ENCODE results near the gene MMP7. TPM values are rescaled to one million over a fixed set of nuclear protein-coding genes. Genes with fewer than 3 reads are reported as not detected.

The MMP7 gene
- total RNA-seq, 6 experiments from 2014 or later = 0.37 to 2.9 (median 1.1) TPM

- ATAC-seq (no peak), DNase-seq (no peak)
- 57% methylated on average over 2 of the region's 2 CpGs for WGBS (ENCODE audit: insufficient coverage, low coverage, low lambda C conversion rate, missing lambda C conversion rate)
- Histone ChIP-seq H3K4me1 (no peaks in the 10 kb centered on the region), H3K36me3 (no peaks in the 10 kb centered on the region), H3K4me3 (no peak overlapping the region), H3K9me3 (no peaks in the 10 kb centered on the region), H3K27me3 (no peaks in the 10 kb centered on the region), H3K27ac (no peak overlapping the region)
- intact Hi-C loops (cut with DNase I) = no loop called here
- TF ChIP-seq CTCF (IDR thresholded peaks at IDR 0.05) (no peak), POLR2A (IDR thresholded peaks at IDR 0.05) (no peak)
These were observed 2.9 kb downstream of the MMP7 start for GRCh38 chr11:102527684-102528083.

- 75% methylated on average over 1 of the region's 1 CpG for WGBS (ENCODE audit: insufficient coverage, low coverage, low lambda C conversion rate, missing lambda C conversion rate)
- H3K4me3 ChIP-seq = no peak overlapping the region
- no peak for ATAC-seq
- TF ChIP-seq CTCF (IDR thresholded peaks at IDR 0.05) (no peak), POLR2A (IDR thresholded peaks at IDR 0.05) (no peak)
- no peaks in the 10 kb centered on the region for H3K36me3 ChIP-seq
- H3K27ac ChIP-seq = no peak overlapping the region
- intact Hi-C loops (cut with DNase I) = no loop called here
- no peak for DNase-seq
- H3K27me3 ChIP-seq = no peaks in the 10 kb centered on the region
- no peaks in the 10 kb centered on the region for H3K4me1 ChIP-seq
- H3K9me3 ChIP-seq = no peaks in the 10 kb centered on the region
These were observed 3.5 kb downstream of the MMP7 start for GRCh38 chr11:102527041-102527440.

- 81% methylated on average over 4 of the region's 4 CpGs for WGBS (ENCODE audit: insufficient coverage, low coverage, low lambda C conversion rate, missing lambda C conversion rate)
- no peak overlapping the region for H3K27ac ChIP-seq
- H3K4me3 ChIP-seq = no peak overlapping the region
- intact Hi-C loops (cut with DNase I) = no loop called here
- no peaks in the 10 kb centered on the region for H3K36me3 ChIP-seq
- DNase-seq (no peak), ATAC-seq (no peak)
- H3K4me1 ChIP-seq = no peaks in the 10 kb centered on the region
- no peaks in the 10 kb centered on the region for H3K27me3 ChIP-seq
- no peaks in the 10 kb centered on the region for H3K9me3 ChIP-seq
- TF ChIP-seq POLR2A (IDR thresholded peaks at IDR 0.05) = no peak
- TF ChIP-seq CTCF (IDR thresholded peaks at IDR 0.05) = no peak
These were observed 6.7 kb downstream of the MMP7 start for GRCh38 chr11:102523887-102524286.

- ATAC-seq = no peak
- Histone ChIP-seq H3K27ac (no peak overlapping the region), H3K27me3 (no peaks in the 10 kb centered on the region), H3K9me3 (no peaks in the 10 kb centered on the region), H3K4me1 (no peaks in the 10 kb centered on the region), H3K4me3 (no peak overlapping the region), H3K36me3 (no peaks in the 10 kb centered on the region)
- 48% methylated on average over 2 of the region's 2 CpGs for WGBS (ENCODE audit: insufficient coverage, low coverage, low lambda C conversion rate, missing lambda C conversion rate)
- intact Hi-C loops (cut with DNase I) = no loop called here
- TF ChIP-seq POLR2A (IDR thresholded peaks at IDR 0.05) (no peak), CTCF (IDR thresholded peaks at IDR 0.05) (no peak)
- no peak for DNase-seq
These were observed 7.4 kb downstream of the MMP7 start for GRCh38 chr11:102523189-102523570.

All from right lobe of liver (tissue), 6 donors.